Muscle layer of duodenum (tissue), 2 donors: Measurements from ENCODE around the gene E2F3.
A peak's percentile ranks its signal among the peaks of the same experiment; 100 is the strongest.
"Not testable (repeated sequence)": the region's sequence is repeated elsewhere in the genome, so short reads cannot be mapped to it uniquely, and the experiment has no call there.

ENCODE experiments used
- H3K27ac ChIP-seq: one replicate; pipeline ENCODE4 v1.7.0; 2013; ENCODE audit warnings: mild to moderate bottlenecking, low read length
- H3K27me3 ChIP-seq: one replicate; pipeline ENCODE4 v1.7.0; 2013; ENCODE audit warnings: low read depth, mild to moderate bottlenecking, control low read depth, low read length
- H3K36me3 ChIP-seq, 2 donors: one replicate each; pipeline ENCODE4 v1.7.0; 2013; ENCODE audit warnings: low read length in 2 of 2, control low read depth in 1 of 2, mild to moderate bottlenecking in 1 of 2; ENCODE audit not compliant: insufficient read depth in 2 of 2, control insufficient read depth in 1 of 2
- H3K4me1 ChIP-seq, 2 donors: one replicate each; pipeline ENCODE4 v1.7.0; 2013; ENCODE audit warnings: low read length in 2 of 2, mild to moderate bottlenecking in 2 of 2, control low read depth in 1 of 2, moderate library complexity in 1 of 2; ENCODE audit not compliant: insufficient read depth in 2 of 2, control insufficient read depth in 1 of 2
- H3K4me3 ChIP-seq, 2 donors: one replicate each; pipeline ENCODE4 v1.7.0; 2013; ENCODE audit warnings: low read length in 2 of 2, low read depth in 1 of 2, mild to moderate bottlenecking in 1 of 2
- H3K9me3 ChIP-seq, 2 donors: one replicate each; pipeline ENCODE4 v1.7.0; 2013; ENCODE audit warnings: low read length in 2 of 2, control low read depth in 1 of 2, mild to moderate bottlenecking in 1 of 2; ENCODE audit not compliant: control insufficient read depth in 1 of 2
- donor health status: healthy.

Gene E2F3

GRCh38 chr6:20497216-20498040, 95.7 kb downstream of the E2F3 start:
- H3K4me1 ChIP-seq = no peaks in the 10 kb centered on the region
- H3K9me3 ChIP-seq = no peaks in the 10 kb centered on the region
- H3K27ac ChIP-seq = no peak overlapping the region
- no peak overlapping the region for H3K4me3 ChIP-seq
- H3K27me3 ChIP-seq = no peaks in the 10 kb centered on the region
- H3K36me3 ChIP-seq = no peaks in the 10 kb centered on the region

- no peak overlapping the region for H3K4me3 ChIP-seq
- H3K27me3 ChIP-seq = no peaks in the 10 kb centered on the region
- H3K4me1 ChIP-seq = no peaks in the 10 kb centered on the region
- H3K36me3 ChIP-seq = no peaks in the 10 kb centered on the region
- H3K27ac ChIP-seq = no peak overlapping the region
- no peaks in the 10 kb centered on the region for H3K9me3 ChIP-seq
These were observed 96.3 kb downstream of the E2F3 start for GRCh38 chr6:20498041-20498385.

- Histone ChIP-seq H3K4me3 (no peak overlapping the region), H3K4me1 (no peaks in the 10 kb centered on the region), H3K27ac (no peak overlapping the region), H3K27me3 (no peaks in the 10 kb centered on the region), H3K9me3 (no peaks in the 10 kb centered on the region), H3K36me3 (no peaks in the 10 kb centered on the region)
These were observed 107.5 kb downstream of the E2F3 start for GRCh38 chr6:20509212-20509611.

GRCh38 chr6:20511852-20512251, 110.2 kb downstream of the E2F3 start:
- H3K4me1 ChIP-seq = no peaks in the 10 kb centered on the region
- no peaks in the 10 kb centered on the region for H3K27me3 ChIP-seq

GRCh38 chr6:20525208-20525607, 123.5 kb downstream of the E2F3 start:
- not testable (repeated sequence) for H3K9me3 ChIP-seq, H3K27ac ChIP-seq, H3K4me1 ChIP-seq

More at GRCh38 chr6:20511852-20512251, 110.2 kb downstream of the E2F3 start:
- Histone ChIP-seq H3K9me3 (no peaks in the 10 kb centered on the region), H3K27ac (no peak overlapping the region), H3K36me3 (no peaks in the 10 kb centered on the region), H3K4me3 (no peak overlapping the region)

GRCh38 chr6:20529086-20529448, 127.4 kb downstream of the E2F3 start:
- H3K4me1 ChIP-seq, H3K9me3 ChIP-seq, H3K36me3 ChIP-seq, H3K27ac ChIP-seq, H3K27me3 ChIP-seq, H3K4me3 ChIP-seq: not testable (repeated sequence)

More at GRCh38 chr6:20525208-20525607, 123.5 kb downstream of the E2F3 start:
- not testable (repeated sequence) for H3K27me3 ChIP-seq, H3K4me3 ChIP-seq, H3K36me3 ChIP-seq

- Histone ChIP-seq H3K27me3 (no peaks in the 10 kb centered on the region), H3K4me1 (peaks cover 0 to 12% of the 10 kb centered on the region in 2 donors), H3K9me3 (no peaks in the 10 kb centered on the region), H3K36me3 (no peaks in the 10 kb centered on the region), H3K27ac (no peak overlapping the region), H3K4me3 (no peak overlapping the region)
These were observed 131.2 kb downstream of the E2F3 start for GRCh38 chr6:20532881-20533280.

DNA sequence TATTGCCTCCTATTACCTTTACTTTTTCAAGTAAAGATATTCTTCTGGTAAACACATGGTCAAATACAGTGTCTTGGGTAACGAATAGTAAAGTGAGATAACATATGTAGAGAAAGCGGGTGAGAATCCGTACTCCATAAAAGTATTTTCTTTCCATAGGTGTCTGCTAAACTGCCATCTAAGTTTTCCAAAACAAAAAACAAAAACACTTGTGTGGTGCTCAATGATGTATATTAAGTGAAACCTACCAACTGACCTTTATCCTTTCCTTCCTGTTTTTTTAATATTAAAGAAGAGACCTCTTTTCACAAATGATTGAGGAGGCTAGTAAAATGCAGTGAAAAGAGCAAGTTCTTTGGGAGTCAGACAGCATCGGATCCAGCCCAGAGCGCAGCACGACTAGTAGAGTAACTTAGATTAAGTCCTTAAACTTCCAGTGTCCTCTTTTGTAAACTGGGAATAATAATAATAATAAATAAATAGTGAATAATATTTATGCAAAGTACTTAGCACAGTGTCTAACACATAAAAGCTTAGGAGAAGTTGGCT, 132.1 kb downstream of the E2F3 start:
- Histone ChIP-seq H3K4me1 (peaks cover 0 to 12% of the 10 kb centered on the region in 2 donors), H3K27ac (peak overlapping the region; percentile 92), H3K9me3 (no peaks in the 10 kb centered on the region), H3K36me3 (peaks cover 0 to 2% of the 10 kb centered on the region in 2 donors), H3K4me3 (peak overlapping the region; percentile 90 to 97), H3K27me3 (no peaks in the 10 kb centered on the region)

- Histone ChIP-seq H3K36me3 (peaks cover 0 to 2% of the 10 kb centered on the region in 2 donors), H3K27ac (peak within 1 kb of the TSS; percentile 92), H3K4me1 (peaks cover 0 to 12% of the 10 kb centered on the region in 2 donors), H3K9me3 (no peaks in the 10 kb centered on the region), H3K4me3 (peak within 1 kb of the TSS; percentile 90 to 97), H3K27me3 (no peaks in the 10 kb centered on the region)
These were observed 132.9 kb downstream of the E2F3 start, which contains the start of gene CDKAL1 for GRCh38 chr6:20534295-20535262. TSS of gene CDKAL1 (plus strand) at chr6:20534457. CDS start at chr6:20546351, 11,894 bp downstream.

DNA sequence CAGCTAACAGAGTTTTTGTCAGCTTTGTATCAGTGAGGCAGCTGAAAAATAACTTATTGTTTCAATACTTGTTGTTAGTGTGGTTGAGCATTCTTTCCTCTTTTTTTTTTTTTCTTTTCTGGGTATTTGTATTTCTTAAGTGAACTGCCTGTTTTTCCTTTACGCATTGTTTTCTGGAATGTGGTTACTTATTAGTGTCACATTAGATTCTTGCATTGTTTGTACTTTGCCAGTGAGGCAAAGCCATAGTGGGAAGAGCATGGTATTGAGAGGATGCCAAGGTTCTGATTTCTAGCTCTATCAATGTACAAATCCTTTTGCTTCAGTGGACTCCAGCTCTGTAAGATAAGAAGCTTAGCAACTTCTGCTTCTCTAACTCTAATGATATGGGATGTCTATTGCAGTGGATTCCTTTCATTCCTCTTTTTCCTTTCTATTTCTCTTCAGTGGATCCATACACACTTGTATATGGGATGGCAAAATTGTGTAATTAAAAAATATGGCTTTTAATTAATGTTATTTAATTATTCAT, 136.5 kb downstream of the E2F3 start:
- H3K4me1 ChIP-seq = peaks cover 0 to 22% of the 10 kb centered on the region in 2 donors
- H3K27me3 ChIP-seq = no peaks in the 10 kb centered on the region
- H3K4me3 ChIP-seq = no peak overlapping the region
- peaks cover 2 to 15% of the 10 kb centered on the region in 2 donors for H3K36me3 ChIP-seq
- no peaks in the 10 kb centered on the region for H3K9me3 ChIP-seq
- H3K27ac ChIP-seq = no peak overlapping the region

- Histone ChIP-seq H3K27ac (no peak overlapping the region), H3K9me3 (no peaks in the 10 kb centered on the region), H3K4me3 (no peak overlapping the region), H3K4me1 (peaks cover 0 to 22% of the 10 kb centered on the region in 2 donors), H3K36me3 (peaks cover 2 to 15% of the 10 kb centered on the region in 2 donors), H3K27me3 (no peaks in the 10 kb centered on the region)
These were observed 137.2 kb downstream of the E2F3 start for GRCh38 chr6:20538907-20539306.
